ENCODE measurements around the gene PRPSAP1. TPM values are rescaled to one million over a fixed set of nuclear protein-coding genes. Genes with fewer than 3 reads are reported as not detected.
"Not testable (repeated sequence)": the region's sequence is repeated elsewhere in the genome, so short reads cannot be mapped to it uniquely, and the experiment has no call there.

Gene PRPSAP1
- total and polyA plus RNA-seq, 7 donors: 34.7 to 70.3 (median 40.7) TPM

- H3K4me3 ChIP-seq: peak overlapping the region in 1 of 4 donors; percentile 29
- TF ChIP-seq POLR2A (IDR thresholded peaks at IDR 0.05) (no peak), EP300 (IDR thresholded peaks at IDR 0.05) (no peak), POLR2AphosphoS5 (IDR thresholded peaks at IDR 0.05) (no peak), CTCF (IDR thresholded peaks at IDR 0.05) (no peak)
- peaks cover 6 to 24% (median 9%) of the 10 kb centered on the region in 4 donors for H3K36me3 ChIP-seq
- H3K9me3 ChIP-seq: no peaks in the 10 kb centered on the region
- 67 to 74% methylated on average over 14 of the region's 14 CpGs for WGBS, 2 donors
- intact Hi-C loops (cut with DNase I): no loop called here
- DNase-seq: no peak
- no peaks in the 10 kb centered on the region for H3K27me3 ChIP-seq
- H3K4me1 ChIP-seq: peaks cover 0 to 67% (median 57%) of the 10 kb centered on the region in 4 donors
- H3K27ac ChIP-seq: peak overlapping the region in 1 of 4 donors; percentile 29
Measured at GRCh38 chr17:76270770-76271668, 82.7 kb downstream of the PRPSAP1 start.

GRCh38 chr17:76270127-76270592 is 83.6 kb downstream of the PRPSAP1 start:
- peaks cover 6 to 24% (median 9%) of the 10 kb centered on the region in 4 donors for H3K36me3 ChIP-seq
- 77 to 81% methylated on average over 26 of the region's 26 CpGs for WGBS, 2 donors
- TF ChIP-seq EP300 (IDR thresholded peaks at IDR 0.05) (no peak), CTCF (IDR thresholded peaks at IDR 0.05) (no peak), POLR2AphosphoS5 (IDR thresholded peaks at IDR 0.05) (no peak), POLR2A (IDR thresholded peaks at IDR 0.05) (no peak)
- H3K4me1 ChIP-seq: peaks cover 0 to 67% (median 57%) of the 10 kb centered on the region in 4 donors
- H3K27ac ChIP-seq: no peak overlapping the region
- no peaks in the 10 kb centered on the region for H3K9me3 ChIP-seq
- no peak for DNase-seq
- H3K27me3 ChIP-seq: no peaks in the 10 kb centered on the region
- H3K4me3 ChIP-seq: no peak overlapping the region
- intact Hi-C loops (cut with DNase I): no loop called here

- DNase-seq: no peak
- intact Hi-C loops (cut with DNase I): no loop called here
- peak overlapping the region; percentile 31 to 92 (median 70) for H3K27ac ChIP-seq
- no peak for TF ChIP-seq POLR2A (IDR thresholded peaks at IDR 0.05)
- TF ChIP-seq CTCF (IDR thresholded peaks at IDR 0.05): no peak
- TF ChIP-seq POLR2AphosphoS5 (IDR thresholded peaks at IDR 0.05): no peak
- no peak for TF ChIP-seq EP300 (IDR thresholded peaks at IDR 0.05)
- H3K9me3 ChIP-seq: no peaks in the 10 kb centered on the region
- H3K4me3 ChIP-seq: no peak overlapping the region
- H3K27me3 ChIP-seq: no peaks in the 10 kb centered on the region
- WGBS, 2 donors: 75 to 77% methylated on average over 12 of the region's 12 CpGs
- H3K36me3 ChIP-seq: peaks cover 6 to 24% (median 9%) of the 10 kb centered on the region in 4 donors
- peaks cover 0 to 71% (median 62%) of the 10 kb centered on the region in 4 donors for H3K4me1 ChIP-seq
Measured at GRCh38 chr17:76268991-76269981, 84.4 kb downstream of the PRPSAP1 start.

GRCh38 chr17:76268015-76268749 is 85.5 kb downstream of the PRPSAP1 start:
- intact Hi-C loops (cut with DNase I): no loop called here
- TF ChIP-seq CTCF (IDR thresholded peaks at IDR 0.05) (no peak), POLR2AphosphoS5 (IDR thresholded peaks at IDR 0.05) (peak; percentile 41 to 92 (median 70)), POLR2A (IDR thresholded peaks at IDR 0.05) (peak; percentile 14 to 16), EP300 (IDR thresholded peaks at IDR 0.05) (no peak)
- Histone ChIP-seq H3K4me1 (peaks cover 0 to 74% (median 66%) of the 10 kb centered on the region in 4 donors), H3K27me3 (no peaks in the 10 kb centered on the region), H3K4me3 (no peak overlapping the region), H3K27ac (peak overlapping the region; percentile 31 to 92 (median 92)), H3K9me3 (no peaks in the 10 kb centered on the region), H3K36me3 (peaks cover 6 to 24% (median 9%) of the 10 kb centered on the region in 4 donors)
- WGBS, 2 donors: 15 to 16% methylated on average over 9 of the region's 9 CpGs
- DNase-seq: peak; percentile 93

- H3K4me1 ChIP-seq: peaks cover 0 to 74% (median 66%) of the 10 kb centered on the region in 4 donors
- H3K27ac ChIP-seq: peak overlapping the region; percentile 23 to 92 (median 92)
Measured at GRCh38 chr17:76267581-76268001, 86.1 kb downstream of the PRPSAP1 start.

More at GRCh38 chr17:76267581-76268001, 86.1 kb downstream of the PRPSAP1 start:
- intact Hi-C loops (cut with DNase I); H3K27me3 ChIP-seq; H3K9me3 ChIP-seq; H3K4me3 ChIP-seq; DNase-seq: not testable (repeated sequence)
- H3K36me3 ChIP-seq: peaks cover 6 to 24% (median 9%) of the 10 kb centered on the region in 4 donors
- 60 to 64% methylated on average over 13 of the region's 13 CpGs for WGBS, 2 donors

Data from sigmoid colon (tissue), 7 donors.